LNCAP (cell line): ENCODE measurements around the gene GNLY.
A peak's percentile ranks its signal among the peaks of the same experiment; 100 is the strongest.

Experiments used
- TF ChIP-seq, protein P1 (sequence below): fragments of 450-650 bp; IDR thresholded peaks from 2 replicates; pipeline ENCODE4 v1.5.1; 2017; ENCODE audit warnings: mild to moderate bottlenecking

The GNLY gene

DNA sequence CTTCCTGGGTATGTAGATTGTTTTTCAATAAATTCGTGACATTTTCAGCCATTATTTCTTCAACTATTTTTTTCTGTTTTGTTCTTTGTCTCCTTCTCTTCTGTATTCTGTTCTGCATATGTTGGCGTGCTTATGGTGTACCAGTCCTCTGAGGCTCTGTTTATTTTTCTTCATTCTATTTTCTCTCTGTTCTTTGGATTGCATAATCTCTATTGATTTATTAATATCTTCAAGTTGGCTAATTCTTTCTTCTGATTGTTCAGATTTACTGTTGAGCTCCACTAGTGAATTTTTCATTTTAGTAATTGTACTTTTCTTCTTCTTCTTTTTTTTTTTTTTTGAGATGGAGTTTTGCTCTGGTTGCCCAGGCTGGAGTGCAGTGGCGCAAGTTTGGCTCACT lies 9.9 kb downstream of the GNLY start:
- TF ChIP-seq, protein P1, sequence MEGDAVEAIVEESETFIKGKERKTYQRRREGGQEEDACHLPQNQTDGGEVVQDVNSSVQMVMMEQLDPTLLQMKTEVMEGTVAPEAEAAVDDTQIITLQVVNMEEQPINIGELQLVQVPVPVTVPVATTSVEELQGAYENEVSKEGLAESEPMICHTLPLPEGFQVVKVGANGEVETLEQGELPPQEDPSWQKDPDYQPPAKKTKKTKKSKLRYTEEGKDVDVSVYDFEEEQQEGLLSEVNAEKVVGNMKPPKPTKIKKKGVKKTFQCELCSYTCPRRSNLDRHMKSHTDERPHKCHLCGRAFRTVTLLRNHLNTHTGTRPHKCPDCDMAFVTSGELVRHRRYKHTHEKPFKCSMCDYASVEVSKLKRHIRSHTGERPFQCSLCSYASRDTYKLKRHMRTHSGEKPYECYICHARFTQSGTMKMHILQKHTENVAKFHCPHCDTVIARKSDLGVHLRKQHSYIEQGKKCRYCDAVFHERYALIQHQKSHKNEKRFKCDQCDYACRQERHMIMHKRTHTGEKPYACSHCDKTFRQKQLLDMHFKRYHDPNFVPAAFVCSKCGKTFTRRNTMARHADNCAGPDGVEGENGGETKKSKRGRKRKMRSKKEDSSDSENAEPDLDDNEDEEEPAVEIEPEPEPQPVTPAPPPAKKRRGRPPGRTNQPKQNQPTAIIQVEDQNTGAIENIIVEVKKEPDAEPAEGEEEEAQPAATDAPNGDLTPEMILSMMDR = no peak

GRCh38 chr2:85704800-85705679 lies 10.9 kb downstream of the GNLY start:
- TF ChIP-seq, protein P1 = no peak

DNA sequence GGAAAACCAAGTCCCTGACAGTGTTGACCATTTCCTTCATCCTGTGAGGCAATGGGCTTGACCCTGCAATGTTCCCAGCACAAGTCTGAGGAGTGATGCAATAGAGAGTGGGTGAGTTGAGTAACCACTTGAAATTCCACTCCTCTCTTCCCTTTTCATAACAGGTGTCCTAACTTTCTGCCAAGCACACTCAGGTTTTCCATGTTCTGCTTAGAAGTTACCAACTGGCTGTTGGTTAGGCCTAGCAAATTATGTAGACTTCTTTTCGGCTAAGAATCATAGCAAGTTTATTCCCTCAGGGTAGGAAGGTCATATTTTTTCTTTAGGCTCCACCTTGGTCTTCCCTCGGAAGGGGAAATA lies 11.5 kb downstream of the GNLY start:
- TF ChIP-seq, protein P1 = no peak

- TF ChIP-seq, protein P1 = no peak
Measured at GRCh38 chr2:85706063-85706462, 11.9 kb downstream of the GNLY start.

DNA sequence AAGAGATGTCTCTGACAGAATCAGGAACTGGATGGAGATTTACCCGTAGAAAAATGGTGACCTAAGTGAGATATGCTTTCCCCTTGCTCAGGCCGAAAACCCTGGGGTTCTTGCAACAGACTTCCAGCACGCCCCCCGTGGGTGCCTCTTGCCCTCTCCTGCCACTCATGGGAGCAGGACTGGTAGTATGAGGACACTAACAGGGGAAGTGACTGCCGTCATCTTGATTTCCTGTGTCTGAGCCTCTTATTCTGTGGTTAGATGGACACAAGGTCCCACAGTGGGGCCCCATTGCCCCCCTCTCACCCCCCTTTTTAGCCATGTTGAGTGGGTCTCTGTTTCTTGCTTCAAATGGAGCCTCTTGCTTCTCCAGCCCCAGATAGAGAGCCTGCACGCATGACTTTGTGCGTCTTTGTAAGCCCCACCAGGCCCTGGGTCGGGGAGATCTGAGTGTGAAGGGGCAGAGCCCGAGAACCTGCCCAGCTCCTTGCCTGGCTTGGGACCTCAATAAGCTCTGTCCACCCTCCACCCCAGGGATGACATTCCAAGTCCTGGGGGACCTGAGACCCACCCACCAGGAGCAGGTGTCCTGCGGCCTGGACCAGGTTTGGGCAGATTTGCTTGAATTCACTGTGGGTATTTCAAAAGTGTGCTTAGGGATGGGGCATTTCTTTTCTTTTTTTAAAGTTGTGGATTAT lies 12.6 kb downstream of the GNLY start:
- TF ChIP-seq, protein P1 = no peak

DNA sequence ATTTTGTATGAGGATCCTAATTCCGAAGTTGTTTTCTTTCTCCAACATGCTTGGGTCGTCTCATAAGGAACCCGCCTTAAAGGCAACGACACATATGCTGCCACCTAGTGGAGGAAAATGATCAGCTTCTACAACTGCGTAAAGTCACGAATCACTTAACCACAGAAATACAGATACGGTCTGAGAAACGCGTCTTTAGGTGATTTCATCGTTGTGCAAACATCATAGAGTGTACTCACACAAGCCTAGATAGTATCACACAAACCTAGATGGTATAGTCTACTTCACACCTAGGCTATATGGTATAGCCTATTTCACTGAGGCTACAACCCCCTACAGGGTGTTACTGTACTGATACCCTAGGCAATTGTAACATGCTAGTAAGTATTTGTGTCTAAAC lies 13.1 kb downstream of the GNLY start:
- TF ChIP-seq, protein P1 = peak; percentile 80

DNA sequence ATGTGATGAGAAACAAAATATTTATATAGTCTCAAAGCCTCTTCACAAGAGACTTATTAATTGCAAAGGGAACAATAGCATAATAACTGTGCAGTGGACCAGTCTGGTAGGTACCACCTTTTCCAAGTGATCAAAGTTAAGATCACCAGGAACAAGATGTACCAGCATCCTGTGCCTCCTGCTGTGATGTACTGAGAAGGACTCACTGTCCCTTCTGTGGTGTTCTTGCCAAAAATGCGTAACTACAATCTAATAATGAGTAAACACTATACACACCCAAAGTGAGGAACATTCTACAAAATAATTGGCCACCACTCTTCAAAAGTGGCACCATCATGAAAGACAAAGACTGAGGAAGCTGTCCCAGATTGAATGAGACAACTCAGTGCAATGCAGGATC lies 14.5 kb downstream of the GNLY start:
- TF ChIP-seq, protein P1 = no peak
